ENCODE data around the gene RAB24.

RAB24 gene

GRCh38 chr5:177332896-177333260 is 29.4 kb upstream of the RAB24 start:
- no peak overlapping the region for H3K4me3 ChIP-seq (replicated peaks; ENCODE audit: low read depth, low read length)
- TF ChIP-seq, protein P1, sequence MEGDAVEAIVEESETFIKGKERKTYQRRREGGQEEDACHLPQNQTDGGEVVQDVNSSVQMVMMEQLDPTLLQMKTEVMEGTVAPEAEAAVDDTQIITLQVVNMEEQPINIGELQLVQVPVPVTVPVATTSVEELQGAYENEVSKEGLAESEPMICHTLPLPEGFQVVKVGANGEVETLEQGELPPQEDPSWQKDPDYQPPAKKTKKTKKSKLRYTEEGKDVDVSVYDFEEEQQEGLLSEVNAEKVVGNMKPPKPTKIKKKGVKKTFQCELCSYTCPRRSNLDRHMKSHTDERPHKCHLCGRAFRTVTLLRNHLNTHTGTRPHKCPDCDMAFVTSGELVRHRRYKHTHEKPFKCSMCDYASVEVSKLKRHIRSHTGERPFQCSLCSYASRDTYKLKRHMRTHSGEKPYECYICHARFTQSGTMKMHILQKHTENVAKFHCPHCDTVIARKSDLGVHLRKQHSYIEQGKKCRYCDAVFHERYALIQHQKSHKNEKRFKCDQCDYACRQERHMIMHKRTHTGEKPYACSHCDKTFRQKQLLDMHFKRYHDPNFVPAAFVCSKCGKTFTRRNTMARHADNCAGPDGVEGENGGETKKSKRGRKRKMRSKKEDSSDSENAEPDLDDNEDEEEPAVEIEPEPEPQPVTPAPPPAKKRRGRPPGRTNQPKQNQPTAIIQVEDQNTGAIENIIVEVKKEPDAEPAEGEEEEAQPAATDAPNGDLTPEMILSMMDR (IDR thresholded peaks at IDR 0.05; ENCODE audit: low read length, missing control alignments) = no peak
- no peak for DNase-seq (ENCODE audit: low read depth)

GRCh38 chr5:177332031-177332895 is 28.7 kb upstream of the RAB24 start:
- DNase-seq (ENCODE audit: low read depth) = no peak
- H3K4me3 ChIP-seq (replicated peaks; ENCODE audit: low read depth, low read length) = no peak overlapping the region
- TF ChIP-seq, protein P1 (IDR thresholded peaks at IDR 0.05; ENCODE audit: low read length, missing control alignments) = no peak

GRCh38 chr5:177330991-177331842 is 27.7 kb upstream of the RAB24 start:
- TF ChIP-seq, protein P1 (IDR thresholded peaks at IDR 0.05; ENCODE audit: low read length, missing control alignments) = no peak
- DNase-seq (ENCODE audit: low read depth) = no peak
- H3K4me3 ChIP-seq (replicated peaks; ENCODE audit: low read depth, low read length) = no peak overlapping the region

DNA sequence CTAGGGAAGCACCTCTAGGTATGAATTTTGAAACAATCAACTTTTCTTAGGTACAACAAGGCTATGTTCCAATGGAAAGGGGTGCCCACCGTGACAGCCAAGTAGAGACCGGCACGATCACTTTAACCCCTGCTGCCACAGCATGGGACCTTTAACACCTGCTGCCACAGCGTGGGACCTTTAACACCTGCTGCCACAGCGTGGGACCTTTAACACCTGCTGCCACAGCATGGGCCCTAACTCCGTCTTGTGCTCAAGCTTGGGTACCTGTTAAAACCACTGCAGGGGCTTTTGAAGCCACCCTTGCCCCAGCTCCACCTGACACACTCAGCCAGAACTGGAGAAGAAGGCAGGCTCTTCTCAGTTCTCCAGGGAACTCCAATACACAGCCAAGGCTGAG is 26.4 kb upstream of the RAB24 start:
- H3K4me3 ChIP-seq (replicated peaks; ENCODE audit: low read depth, low read length) = no peak overlapping the region
- TF ChIP-seq, protein P1 (IDR thresholded peaks at IDR 0.05; ENCODE audit: low read length, missing control alignments) = no peak
- DNase-seq (ENCODE audit: low read depth) = no peak

GRCh38 chr5:177328545-177329231 is 25.2 kb upstream of the RAB24 start:
- TF ChIP-seq, protein P1 (IDR thresholded peaks at IDR 0.05; ENCODE audit: low read length, missing control alignments) = no peak
- no peak overlapping the region for H3K4me3 ChIP-seq (replicated peaks; ENCODE audit: low read depth, low read length)
- DNase-seq (ENCODE audit: low read depth) = no peak

- TF ChIP-seq, protein P1 (IDR thresholded peaks at IDR 0.05; ENCODE audit: low read length, missing control alignments) = no peak
- H3K4me3 ChIP-seq (replicated peaks; ENCODE audit: low read depth, low read length) = no peak overlapping the region
- DNase-seq (ENCODE audit: low read depth) = peak; percentile 77
Measured at GRCh38 chr5:177327539-177328522, 24.3 kb upstream of the RAB24 start.
